GM21576 (cell line): Measurements from ENCODE around the gene MGST1.

Experiments used
- ATAC-seq: cut with Tn5 transposase; IDR thresholded peaks from one replicate; pipeline ENCODE4 v1.9.1; 2021; ENCODE audit warnings: mild to moderate bottlenecking, moderate library complexity; ENCODE audit not compliant: unreplicated experiment

MGST1 gene, protein sequence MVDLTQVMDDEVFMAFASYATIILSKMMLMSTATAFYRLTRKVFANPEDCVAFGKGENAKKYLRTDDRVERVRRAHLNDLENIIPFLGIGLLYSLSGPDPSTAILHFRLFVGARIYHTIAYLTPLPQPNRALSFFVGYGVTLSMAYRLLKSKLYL

DNA sequence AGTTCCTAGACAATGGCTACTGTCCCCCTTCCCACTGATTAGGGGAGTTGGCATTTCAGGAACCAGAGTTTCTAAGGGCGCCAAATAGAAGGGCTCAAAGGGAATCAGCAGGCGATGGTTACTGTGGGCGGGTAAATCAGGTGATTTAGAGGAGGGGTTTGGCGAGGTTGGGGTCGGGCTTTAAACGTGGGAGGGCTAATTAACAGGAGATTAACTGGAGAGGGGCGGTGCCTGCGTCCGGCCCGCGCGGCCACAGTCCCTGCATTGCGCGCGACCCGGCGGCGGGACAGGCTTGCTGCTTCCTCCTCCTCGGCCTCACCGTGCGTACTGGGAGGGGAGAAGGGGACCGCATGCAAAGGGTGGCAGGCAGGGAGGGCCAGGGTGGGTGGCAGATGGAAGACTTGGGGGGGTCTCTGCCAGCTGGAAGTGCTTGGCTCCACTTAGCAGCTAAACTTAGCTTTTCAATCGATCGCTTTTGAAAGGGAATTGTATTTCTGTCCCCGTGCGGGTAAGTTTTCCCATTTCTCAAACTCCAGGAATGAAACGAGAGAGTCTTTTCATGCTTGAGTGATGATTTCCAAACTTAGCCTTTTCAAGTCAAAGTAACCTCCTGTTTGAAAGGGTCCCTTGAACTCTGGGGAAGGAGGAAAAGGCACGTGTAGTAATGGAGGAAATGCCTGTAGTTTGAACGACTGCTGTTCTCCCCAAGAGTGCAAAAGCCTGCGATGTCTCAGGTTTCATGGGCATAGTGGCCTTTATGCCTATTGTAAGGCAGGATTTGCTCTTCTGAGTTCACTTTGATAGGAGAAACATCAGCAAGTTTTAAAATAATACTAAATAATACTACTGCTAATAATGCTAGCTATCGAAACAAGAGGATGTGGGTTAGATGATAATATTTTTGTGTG lies at the start of gene MGST1:
TSS of gene MGST1 (plus strand) at position 255 of the 908 bp plus-strand sequence. CDS start 6,608 bp downstream, outside the sequence.
- peak; percentile 53 for ATAC-seq

DNA sequence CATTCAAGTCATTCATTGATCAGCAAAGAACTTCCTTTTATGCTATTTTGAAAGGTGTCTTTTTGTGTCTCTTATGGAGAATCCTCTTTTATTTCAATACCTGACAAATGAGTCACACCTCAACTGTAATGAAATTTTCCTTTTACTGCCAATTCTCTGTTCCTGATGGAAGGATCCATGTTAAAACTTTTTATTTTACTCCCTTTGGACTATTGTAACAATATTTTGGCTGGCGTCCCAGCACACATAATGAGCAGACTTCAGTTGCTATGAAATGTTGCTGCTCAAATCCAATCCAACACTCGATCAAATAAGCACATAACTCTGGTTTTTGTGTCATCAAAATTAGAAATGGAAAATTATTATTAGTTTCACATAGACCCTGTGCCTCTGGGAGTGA lies 48.0 kb upstream of the MGST1 start:
- ATAC-seq: no peak

DNA sequence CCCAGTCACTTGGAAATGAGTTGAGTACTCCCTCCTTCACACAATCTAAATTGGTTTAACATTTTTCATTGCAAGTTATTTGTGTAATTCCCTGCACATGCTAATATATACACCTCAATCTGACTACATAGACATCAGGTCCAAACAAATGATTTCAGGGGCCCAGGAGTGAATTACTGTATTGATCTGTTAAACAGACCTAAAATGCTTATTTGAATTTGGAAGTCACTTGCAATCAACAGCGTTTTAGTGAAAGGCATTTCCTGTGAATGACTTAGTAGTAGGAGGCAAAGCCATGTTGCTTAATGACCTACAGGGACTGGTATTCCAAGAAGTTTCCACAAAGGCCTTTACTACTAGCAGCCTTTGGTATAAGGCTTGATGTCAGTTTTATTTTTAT lies 47.3 kb upstream of the MGST1 start:
- ATAC-seq: no peak

DNA sequence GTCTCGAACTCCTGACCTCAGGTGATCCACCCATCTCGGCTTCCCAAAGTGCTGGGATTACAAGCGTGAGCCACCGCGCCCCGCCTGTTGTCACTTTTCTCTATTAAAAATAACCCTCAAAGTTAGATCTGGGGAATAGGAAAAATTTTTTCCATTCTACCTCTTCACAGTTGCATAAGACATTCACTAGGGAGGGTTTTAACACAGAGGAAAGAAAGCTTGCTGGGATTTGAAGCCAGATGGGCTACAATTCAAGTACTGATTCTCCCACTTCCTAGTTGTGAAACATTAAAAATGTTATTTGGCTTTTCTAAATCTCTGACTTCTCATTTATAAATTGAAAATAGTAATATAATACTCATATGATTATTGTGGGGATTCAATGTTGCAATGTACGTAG lies 46.7 kb upstream of the MGST1 start:
- ATAC-seq: no peak

DNA sequence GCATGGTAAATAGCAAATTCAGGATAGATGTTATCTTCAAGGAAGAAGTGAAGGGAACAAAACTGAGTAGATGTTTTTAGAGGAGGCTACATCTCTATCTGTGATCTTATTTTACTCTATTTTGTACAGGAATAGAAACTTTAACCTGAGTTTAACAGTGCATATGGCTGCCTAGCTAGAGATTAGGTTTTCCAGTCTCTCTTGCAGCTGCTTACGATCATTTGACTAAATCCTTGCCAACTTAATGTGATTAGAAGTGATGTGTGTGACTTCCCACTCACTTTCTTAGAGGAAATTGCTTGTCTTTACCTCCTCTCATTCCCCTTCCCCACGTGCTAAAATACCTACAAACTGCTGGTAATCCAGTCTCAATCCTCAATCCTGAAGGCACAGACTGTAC lies 43.5 kb upstream of the MGST1 start:
- no peak for ATAC-seq

DNA sequence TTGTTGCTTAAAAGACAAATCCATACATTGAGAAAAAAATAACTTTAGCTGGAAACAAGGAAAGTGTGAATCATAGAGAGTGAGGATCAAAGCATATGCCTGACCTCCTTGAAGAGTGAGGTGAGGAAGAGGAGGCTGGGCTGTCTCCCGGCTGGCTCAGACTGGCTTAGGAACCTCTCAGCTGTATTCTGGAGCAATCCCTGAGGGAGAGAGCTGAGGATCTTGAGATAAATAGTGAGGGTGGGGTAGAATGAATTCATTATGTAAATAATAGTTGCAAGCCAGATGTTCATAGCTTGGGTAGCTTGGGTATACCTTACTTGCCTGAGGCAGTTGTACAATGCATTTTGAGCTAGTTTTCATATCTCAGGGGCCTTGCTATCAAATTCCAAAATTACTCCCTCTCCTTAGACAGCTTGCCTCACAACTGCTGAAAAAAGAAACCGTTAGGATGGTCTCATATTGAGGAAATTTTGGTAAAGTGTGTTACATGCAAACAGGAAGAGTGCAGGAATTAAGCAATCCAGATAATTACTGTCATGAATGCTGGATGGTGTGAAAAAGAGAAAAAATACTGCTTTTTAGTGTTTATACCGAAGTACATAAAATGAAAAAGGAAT lies 39.5 kb upstream of the MGST1 start:
- no peak for ATAC-seq

DNA sequence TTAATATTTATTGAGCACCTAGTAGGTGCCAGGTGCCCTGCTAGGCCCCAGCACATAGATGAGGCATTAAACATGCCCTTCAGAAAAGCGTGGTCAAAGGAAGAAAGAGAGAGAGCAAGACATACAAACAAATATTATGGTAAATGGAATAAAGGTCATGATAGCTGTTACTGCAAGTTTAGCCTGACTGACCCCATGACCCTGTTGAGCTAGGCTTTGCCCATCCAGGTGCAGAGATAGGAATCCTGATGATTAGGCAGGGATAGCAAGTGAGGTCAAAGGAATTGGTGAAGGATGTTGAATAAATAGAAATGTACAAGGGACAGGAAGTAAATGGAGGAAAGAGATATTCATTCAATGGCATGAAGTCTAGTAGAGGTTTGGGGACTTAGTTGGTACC lies 36.5 kb upstream of the MGST1 start:
- ATAC-seq: no peak

DNA sequence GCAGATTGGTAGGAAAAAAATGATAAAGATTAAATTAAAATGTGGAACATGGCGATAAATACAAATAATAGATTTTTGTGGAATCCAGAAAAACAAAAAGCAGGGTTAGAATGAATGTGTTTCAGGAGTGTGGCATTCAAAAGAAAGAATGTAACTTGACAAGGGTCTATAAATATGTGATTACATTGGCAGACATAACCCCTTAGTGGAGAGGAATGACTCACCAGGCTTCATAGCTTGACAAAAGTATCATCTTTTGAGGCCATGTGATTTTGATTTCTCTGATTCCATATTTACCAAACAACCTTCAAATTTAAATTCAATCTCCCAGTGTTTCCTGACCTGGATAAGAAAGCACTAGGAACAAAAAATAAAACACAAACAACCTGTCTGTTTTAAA lies 24.4 kb upstream of the MGST1 start:
- ATAC-seq: no peak

DNA sequence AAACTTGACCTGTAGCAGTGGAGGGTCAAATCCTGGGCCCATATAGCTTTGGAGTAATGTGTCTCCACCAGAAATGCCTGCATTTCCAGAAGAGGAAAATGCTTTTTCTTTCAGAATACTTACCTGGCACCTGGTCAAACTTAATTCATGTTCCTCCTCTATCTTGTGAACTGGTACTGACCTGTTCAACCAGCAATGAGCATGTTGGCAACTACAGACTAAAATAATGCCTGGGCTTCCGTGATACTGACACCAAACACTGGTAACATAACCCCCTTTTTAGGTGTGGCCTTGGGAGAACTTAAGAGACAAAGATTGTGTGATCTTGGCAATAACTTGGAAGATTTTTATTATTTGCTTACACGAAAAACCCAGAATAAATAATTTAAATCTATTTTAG lies 23.8 kb upstream of the MGST1 start:
- ATAC-seq: no peak

DNA sequence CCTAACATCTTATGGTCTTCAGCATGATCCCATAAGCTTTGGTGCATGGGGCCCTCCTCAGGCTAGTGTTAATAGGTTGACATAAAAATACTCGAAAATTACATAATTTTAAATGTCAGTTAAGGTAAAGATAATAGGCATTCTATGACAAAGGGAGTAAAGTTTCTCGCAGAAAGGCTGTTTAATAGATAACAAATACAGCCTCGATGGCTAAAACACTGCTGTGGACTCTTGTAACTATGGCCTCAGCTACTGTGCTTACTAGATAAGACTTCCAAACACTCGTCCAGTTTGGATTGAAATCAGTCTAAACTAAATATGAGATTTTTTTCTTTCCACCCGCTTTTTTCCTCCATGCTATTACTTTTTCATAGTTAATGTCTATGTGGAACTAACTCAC lies 23.2 kb upstream of the MGST1 start:
- ATAC-seq: no peak

DNA sequence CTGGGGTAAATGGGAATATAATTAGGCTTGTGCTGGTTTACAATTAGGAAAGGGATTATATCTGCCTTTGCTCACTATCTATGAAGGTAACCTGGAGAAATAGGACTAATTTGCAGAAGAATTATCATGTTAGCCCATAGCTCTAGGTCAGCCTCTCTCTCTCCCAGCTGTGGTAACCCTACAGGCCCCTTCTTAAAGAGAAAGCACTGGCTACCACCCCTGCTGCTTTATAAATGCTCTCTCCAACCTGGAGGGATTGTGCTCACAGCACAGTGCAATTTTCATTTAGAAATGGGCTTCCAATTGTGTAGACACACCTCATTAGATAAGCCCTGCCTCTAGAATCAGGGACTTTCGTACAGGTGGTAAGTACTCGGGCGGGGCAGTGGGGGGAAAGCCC lies 22.7 kb upstream of the MGST1 start:
- no peak for ATAC-seq

DNA sequence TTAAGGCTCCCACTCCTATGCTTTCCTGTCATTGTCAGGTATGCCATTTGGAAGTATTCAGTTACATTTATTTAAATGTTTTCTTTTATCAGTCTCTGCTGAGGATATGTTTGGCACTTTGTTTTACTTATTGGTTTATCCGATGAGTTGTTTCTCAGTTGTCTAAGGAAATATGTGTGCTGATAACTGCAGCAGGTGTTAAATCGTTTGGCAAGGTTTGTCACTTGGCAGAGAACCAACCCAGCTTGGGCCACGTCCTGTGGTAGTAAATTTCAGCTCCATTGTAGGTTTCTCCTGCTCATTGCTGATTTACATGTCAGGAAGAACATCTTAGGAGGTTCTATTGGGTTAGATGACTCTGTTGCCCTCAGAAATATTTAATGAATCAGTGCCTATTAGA lies 22.0 kb upstream of the MGST1 start:
- ATAC-seq: no peak

DNA sequence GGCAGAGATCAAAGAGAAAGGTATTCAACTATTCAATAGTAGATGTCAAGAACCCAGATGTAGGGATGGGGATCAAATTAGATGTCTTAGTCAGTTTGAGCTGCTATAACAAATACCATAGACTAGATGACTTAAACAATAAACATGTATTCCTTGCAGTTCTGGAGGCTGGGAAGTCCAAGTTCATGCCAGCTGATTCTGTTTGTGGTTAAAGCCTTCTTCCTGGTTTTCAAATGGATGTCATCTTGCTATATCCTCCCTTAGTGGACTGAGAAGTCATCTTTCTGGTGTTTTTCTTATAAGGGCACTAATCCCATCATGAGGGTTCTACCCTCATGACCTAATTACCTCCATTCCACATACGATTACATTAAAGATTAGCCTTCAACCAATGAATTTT lies 19.5 kb upstream of the MGST1 start:
- no peak for ATAC-seq

DNA sequence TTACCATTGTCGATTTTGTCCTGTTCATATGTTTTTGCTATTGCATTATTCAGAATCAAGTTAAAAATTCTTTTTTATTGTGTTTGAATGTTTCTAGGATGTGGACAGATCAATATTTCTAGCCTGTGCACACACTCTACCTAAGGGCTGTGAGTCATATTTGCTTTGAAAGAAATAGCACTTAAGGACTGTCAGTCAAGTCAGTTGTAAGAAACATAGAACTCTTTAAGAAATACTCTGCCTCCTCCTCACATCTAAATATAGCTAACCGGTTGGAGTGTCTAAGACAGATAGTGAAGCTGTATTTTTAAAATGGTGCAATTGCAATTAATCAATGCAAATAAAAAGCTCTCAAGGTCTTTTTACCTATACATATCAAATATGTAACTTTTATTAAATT lies 17.9 kb upstream of the MGST1 start:
- ATAC-seq: no peak

DNA sequence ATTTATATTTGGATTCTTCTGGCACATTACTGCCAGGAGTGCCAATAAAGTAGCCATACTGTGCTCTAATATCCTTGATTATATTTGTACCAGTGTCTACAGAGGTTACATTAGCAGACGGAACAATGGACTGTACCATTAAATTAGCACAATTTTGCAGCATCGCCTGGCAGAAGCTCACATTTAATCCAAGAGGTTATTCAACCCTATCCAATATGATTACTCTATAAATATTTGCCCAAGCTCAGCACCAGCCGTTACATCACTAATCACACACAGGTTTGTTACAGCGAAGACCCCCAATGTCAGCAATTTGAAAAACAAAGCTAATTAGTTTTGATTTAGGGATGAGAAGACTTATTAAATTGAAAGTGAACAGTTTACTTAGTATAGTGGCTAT lies 16.9 kb upstream of the MGST1 start:
- no peak for ATAC-seq

DNA sequence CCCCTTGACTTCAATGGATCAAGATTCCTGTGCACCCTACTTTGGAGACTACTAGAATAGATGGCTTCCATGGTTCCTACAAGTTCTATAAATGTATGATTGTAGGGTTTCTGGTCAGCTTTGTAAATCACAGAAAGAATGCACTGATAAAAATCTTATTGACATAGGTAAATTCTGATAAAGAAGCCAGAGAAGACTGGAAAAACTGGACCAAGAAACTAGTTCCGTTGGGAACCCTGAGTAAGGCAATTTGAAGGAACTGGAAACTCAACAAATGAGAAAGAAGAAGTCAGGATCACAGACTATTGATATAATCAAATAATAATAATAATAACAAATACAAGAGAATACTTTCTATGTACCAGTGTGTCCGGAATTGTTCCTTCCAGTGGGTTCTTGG lies 15.4 kb upstream of the MGST1 start:
- no peak for ATAC-seq

DNA sequence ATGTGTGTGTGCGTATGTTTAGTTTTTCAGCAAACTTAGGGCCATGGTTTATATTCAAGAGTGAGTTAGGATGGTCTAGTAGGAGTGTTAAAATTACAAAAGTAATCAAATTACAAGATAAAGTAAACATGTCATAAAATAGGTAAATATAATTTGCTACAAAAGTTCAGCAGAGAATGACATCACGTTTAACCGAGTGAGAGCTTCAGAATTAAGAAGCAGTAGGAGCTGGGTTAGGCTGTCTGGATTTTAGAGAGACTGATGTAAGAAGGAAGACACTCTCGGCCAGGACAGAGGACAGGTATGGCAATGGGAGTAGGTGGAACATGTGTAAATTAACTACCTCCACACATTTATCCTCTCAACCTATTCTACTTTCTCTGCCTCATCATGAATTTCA lies 11.6 kb upstream of the MGST1 start:
- no peak for ATAC-seq

DNA sequence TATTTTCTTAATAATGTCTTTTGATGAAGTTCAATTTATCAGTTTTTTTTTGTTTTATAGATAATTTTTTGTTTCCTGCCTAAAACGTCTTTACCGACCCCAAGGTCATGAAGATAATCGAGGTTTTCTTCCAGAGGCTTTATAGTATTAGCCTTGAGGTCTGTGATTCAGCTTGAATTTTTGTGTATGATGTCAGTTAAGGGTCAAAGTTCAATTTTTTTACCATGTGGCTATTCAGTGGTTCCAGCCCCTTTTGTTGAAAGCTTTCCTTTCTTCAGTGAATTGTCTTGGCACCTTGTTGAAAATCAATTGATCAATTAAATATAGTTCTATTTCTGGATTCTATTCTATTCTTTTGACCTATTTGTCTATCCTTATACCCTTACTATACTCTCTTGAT lies 3.2 kb upstream of the MGST1 start:
- ATAC-seq: no peak

DNA sequence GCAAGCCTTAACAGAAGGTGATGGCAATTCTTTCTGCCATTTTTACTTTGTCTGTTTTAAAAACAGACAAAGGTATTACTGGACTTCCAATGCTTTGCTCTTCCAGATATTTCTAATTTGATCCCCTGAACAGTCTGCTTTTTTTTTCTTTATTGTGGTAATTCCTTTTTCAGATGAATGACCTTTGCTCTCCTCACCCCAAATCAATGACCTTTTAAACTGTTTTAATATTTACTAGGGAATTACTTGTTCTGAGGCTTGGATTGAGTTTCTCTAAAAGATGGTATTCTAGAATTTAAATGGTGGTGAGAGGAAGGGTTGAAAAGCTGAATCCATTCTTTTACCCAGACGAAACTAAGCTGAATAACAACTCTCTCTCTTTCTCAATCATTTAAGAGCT lies 2.3 kb upstream of the MGST1 start:
- no peak for ATAC-seq

DNA sequence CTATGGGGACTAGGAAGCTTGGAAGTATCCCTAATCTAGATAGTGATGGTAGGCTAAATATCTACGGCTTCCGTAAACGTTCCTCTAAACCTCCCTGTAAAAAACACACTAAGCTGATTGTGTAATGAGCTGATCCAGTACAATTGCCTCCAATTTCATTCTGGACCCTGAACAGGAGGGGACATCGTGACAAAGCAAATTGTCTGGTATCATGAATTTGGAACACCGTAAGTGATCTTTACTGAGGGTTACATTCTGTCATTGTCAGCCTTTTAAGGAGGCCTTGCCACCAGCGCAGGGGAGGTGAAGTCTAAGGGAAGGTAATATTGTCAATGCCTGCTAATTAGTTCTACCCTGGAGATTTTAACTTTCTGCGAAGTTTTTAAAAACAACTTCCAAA lies 487 bp upstream of the MGST1 start:
- no peak for ATAC-seq

DNA sequence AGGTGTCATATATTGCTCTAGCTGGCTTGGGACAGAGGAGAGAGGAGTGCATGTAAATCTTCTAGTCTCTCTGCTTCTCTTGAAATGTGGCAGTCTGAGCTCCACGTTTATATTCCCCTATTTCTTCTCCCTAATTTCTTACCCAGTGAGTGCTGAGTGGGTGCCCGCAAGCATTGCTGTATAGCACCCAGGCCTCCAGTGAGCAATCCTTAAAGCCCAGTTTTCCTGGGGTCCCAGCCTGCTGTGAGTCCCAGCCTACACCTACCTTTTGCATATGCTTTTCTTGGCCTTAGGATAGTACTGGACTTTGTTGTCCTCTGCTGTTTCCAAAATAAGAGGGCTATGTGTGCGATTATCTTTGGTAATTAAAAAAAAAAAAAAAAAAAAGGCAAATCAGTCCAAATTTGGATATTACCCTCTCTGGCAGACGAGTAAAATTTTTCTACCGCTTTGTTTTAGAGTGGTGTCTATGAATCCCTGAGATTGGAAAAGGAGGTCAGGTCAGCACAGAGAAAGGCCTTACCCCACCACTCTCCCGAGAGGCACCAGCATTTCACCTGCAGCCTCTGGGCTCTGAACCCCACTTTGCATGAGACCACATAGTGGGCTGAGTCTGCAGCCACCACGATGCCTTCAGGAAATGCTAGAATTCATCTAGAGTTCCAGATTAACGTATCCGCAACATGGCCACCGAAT lies 1.1 kb downstream of the MGST1 start:
- ATAC-seq: no peak

DNA sequence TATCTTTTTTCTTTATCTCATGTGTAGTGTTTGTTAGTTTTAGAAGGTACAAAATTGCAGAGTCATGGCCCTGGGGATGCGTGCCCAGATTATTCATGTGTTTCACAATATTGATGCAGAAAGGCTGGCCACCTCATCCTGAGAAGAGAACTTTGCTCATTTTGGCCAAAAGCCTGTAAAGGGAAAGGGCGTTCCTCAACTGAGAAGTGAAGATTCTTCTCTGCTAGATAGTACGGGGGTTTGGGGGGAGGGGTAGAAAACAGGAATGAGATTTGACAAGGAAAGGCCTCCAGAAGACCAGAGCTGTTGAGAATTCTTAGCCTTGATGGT lies 1.7 kb downstream of the MGST1 start:
- no peak for ATAC-seq
